Transverse colon (tissue), 4 donors: ENCODE data around the gene GALNT1.

ENCODE experiments used
- CTCF ChIP-seq, 5 experiments: fragments of 200-600 bp in 3 of 5; fragments of 450-650 bp in 2 of 5; sonication (generic) in 3 of 5; IDR thresholded peaks; 1 replicate in 2 of 5; 2 replicates in 3 of 5; pipeline ENCODE4 v1.5.1; 2016 to 2017; ENCODE audit warnings: antibody characterized with exemption in 5 of 5, inconsistent platforms in 3 of 5, mild to moderate bottlenecking in 2 of 5, moderate library complexity in 1 of 5
- EP300 ChIP-seq: sonication (generic); formaldehyde crosslinking; IDR thresholded peaks from one replicate; pipeline ENCODE4 v1.6.1; 2017; ENCODE audit warnings: antibody characterized with exemption, low read depth
- POLR2A ChIP-seq: fragments of 450-650 bp; IDR thresholded peaks from one replicate; pipeline ENCODE4 v1.6.1; 2016; ENCODE audit warnings: antibody characterized with exemption, mild to moderate bottlenecking, moderate library complexity
- POLR2AphosphoS5 ChIP-seq, 3 donors: sonication (generic); formaldehyde crosslinking; IDR thresholded peaks; one replicate each; pipeline ENCODE4 v1.6.1; 2016; ENCODE audit warnings: antibody characterized with exemption in 3 of 3

- TF ChIP-seq POLR2AphosphoS5 (IDR thresholded peaks at IDR 0.05) = no peak
- TF ChIP-seq CTCF (IDR thresholded peaks at IDR 0.05) = no peak
- TF ChIP-seq EP300 = no peak
- TF ChIP-seq POLR2A = no peak
These were observed 15.5 kb upstream of the GALNT1 start for GRCh38 chr18:35566019-35566418.
